GM12892 (cell line): ENCODE measurements around the gene CIT.

Source experiments
- POLR2A ChIP-seq: IDR thresholded peaks from 2 replicates; pipeline ENCODE4 v1.6.1; 2011; ENCODE audit warnings: low read depth, low read length, control low read depth
- POLR2AphosphoS5 ChIP-seq: IDR thresholded peaks from 2 replicates; pipeline ENCODE4 v1.6.1; 2011; ENCODE audit warnings: low read depth, low read length, control low read depth
- TAF1 ChIP-seq: IDR thresholded peaks from 2 replicates; pipeline ENCODE4 v1.6.1; 2011; ENCODE audit warnings: low read depth, mild to moderate bottlenecking, control low read depth, low read length, borderline replicate concordance

DNA sequence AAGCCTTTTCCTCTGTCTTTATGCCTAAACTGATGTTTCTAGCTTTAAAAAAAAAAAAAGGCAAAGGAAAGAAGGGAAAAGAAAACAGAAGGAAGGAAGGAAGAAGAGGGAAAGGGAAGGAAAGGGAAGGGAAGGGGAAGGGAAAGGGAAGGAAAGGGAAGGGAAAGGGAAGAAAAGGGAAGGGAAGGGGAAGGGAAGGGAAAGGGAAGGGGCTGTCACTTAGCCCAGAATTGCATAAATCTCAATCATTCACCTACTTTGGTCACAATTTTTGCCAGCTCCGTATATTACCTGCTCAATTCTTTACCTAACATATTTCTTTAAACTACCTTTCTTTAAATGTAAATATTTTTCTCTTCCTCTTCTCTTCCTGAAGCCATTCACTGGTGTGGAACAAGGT lies 26.8 kb downstream of the CIT start:
- TF ChIP-seq TAF1 (no peak), POLR2AphosphoS5 (no peak), POLR2A (no peak)
